HuH-7 (cell line): ENCODE data around the gene KAZN.

Source experiments
- DNase-seq: peaks from one replicate; pipeline ENCODE4 v3.0.0; 2011; ENCODE audit warnings: low spot score

Gene KAZN

GRCh38 chr1:14742181-14742980, 143.9 kb downstream of the KAZN start:
- no peak for DNase-seq

DNA sequence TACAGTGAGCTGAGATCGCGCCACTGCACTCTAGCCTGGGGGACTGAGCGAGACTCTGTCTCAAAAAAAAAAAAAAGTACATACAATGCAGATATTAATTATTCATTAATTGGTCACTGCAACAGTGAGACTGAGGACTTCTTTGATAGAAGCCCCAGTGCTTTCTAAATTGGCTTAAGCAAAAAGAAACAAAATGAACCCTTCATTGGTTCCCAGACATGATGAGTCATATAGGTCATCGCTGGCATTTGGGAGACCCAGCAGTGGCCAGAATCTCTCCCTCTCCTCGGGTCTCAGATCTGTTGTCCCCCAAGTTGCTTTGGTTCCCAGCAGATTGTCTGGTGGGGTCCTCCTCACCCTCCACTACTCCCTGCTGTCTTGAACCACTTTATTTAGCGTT, 144.9 kb downstream of the KAZN start:
- no peak for DNase-seq

DNA sequence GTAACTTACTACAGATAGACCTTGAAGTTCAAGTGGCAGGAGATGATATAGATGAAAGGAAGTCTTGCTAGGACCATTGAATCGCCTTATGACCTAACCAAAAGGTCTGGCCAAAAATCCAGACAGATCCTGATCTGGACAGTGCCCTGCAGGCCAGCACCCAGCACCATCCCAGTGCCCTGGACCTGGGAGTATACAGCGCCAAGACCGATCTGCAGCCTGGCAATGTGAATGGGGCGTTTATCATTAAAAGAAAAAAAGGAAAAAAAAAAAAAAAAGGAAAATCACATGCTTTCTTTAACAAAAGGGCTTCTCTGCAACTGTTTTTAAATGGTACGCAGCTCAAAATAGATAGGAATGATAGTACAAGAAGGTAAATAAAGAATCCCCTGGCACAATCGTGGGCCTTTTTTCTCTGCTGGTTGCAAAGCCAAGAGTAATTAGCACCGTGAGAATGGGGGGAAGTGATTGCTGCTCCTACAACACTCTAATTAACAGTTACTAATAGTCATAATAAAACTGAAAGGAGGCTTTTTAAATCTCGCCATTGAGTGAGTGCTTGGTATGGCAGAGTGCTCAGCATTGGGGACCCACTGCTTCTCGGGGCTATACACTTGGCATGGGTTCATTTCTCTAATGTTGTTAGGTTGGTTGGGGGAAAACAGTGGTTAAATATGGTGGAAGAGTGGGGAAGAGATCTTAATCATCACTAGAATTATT, 146.7 kb downstream of the KAZN start:
- no peak for DNase-seq

DNA sequence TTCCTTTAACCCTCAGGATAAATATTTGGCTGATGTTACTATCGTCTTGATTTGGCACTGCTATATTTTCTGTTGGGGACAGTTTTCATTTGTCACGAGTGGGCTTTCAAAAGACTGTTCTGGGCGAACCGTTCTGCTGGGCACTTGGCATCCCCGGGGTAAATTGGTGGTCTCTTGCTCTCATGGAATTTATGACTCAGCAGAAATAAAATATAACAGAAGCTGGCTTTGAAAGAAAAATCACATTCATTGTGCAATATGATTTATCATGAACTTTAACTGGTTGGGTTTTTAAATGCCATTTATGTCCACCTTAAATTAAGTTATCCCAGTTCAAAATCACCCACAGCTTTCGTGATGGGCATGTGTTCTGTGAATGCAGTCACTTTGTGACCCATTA, 147.3 kb downstream of the KAZN start:
- DNase-seq = no peak

DNA sequence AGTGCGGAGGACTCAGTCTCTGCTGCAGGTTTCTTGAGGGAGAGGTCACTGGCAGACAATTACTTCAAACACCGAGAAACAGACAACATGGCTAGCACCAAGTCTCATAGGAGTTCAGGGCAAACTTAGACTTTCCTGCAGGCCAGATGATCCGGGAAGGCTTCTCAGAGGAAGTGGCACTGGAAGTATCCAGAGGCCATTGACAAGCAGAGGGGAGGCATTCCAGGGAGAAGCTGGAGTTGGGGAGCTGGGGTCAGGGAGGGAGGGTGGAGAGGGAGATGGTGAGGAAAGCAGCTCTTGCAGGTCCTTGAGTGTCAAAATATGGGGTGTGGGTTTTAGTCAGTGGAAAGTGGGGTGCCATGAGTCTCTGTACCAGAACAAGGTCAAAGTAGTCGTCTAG, 147.9 kb downstream of the KAZN start:
- no peak for DNase-seq

DNA sequence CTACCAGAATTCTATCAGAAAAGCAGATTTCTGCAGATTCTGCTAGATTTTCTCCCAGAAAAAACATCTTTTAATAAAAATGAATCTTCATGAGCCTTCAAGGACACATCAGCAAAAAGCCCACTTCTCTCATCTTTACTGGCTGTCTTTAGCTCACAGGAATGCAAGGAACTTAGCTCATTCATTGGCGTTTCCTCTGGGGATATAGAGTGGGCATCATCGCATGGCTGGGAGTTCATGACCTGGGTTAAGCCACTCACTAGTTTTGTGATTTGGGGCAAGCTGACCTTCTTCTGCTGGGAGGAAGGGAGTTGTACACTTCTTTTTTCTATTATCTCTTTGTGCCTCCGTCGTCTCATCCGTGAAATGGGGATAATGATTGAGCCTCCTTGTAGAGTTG, 149.7 kb downstream of the KAZN start:
- DNase-seq = no peak

DNA sequence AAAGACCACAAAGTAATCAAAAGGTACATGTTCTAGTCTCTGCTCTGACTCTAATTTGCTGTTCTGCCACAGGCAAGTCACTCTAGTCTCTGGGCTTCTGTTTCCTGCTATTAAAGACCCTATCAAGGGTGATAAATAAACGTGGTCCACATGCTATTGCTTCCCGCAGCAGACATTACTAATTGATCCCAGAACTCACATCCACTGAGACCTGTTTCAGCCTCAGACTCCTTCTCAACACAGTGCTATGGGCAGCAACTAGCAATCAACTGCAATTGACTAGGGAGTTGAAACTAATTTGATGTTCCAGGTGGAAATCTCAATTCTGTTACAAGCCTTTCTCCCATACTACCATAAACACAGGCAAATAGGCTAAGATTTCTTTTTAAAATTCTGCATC, 150.5 kb downstream of the KAZN start:
- no peak for DNase-seq

- DNase-seq = no peak
These were observed 152.0 kb downstream of the KAZN start for GRCh38 chr1:14750490-14750889.

GRCh38 chr1:14755518-14756252, 157.2 kb downstream of the KAZN start:
- DNase-seq = no peak

DNA sequence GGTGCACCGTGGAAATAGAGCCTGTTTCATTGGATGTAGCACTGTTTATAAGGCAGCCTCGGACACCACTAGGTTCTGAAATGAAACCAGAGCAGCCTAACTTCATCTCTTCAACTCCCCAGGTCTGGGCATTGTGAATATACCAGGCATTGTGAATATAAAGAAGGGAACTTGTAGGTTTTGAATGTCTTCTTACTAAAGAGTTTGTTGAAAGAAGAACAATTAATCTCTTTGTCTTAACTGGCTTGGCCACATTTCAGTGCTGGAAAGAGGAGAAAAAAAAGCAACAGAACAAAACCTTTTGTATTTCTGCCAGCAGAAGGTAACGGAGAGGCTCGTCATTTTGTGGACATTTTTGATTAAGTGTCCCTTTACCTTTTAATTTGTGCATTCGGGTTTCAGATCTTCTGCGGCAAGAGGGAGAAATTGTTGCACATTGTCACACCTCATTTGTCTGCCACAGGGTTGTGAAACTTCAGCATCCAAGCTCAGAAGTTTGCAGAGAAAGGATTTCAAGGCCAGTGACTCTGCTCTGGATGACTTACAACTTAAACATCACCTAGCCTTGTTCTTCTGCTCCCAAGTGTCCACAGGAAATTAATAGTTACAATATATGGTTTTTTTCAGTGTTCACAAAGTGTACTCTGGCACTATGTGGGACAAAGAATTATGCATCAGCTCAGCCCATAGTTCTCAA, 158.3 kb downstream of the KAZN start:
- DNase-seq = no peak

DNA sequence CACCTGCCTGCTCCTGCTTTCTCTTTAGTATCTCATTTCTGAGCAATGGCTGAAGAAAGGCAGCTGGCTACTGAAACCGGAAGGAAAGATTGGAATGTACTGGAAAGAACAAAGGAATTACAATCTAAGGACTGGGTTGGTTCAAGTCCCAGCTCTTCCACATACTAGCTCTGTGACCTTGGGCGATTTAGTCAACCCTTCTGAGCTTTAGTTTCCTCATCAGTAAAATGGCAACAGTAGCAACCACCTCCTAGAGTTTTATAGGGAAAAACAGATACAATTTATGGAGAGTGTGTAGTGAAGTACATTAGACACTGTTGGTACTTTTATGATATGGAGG, 158.8 kb downstream of the KAZN start:
- no peak for DNase-seq

GRCh38 chr1:14759042-14759818, 160.7 kb downstream of the KAZN start:
- DNase-seq = no peak

DNA sequence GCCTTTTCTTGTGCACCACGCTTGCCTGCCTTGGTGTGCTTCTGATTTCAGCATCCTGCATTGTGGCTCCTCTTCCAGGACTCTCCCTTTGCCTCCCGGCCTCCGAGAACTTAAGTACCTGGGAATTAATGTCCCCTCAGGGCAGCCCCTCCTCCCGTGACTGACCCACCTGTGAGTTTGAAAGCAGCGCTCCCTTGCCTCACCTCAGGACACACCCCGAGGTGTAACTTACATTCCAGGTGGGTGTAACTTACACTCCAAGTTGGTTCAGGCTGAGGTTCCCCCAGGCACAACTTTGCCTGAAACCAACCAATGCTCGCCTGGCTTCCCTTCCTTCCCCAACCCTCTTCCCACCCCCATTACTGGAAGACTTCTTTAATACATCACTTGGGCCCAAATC, 161.4 kb downstream of the KAZN start:
- DNase-seq = no peak

GRCh38 chr1:14760780-14761179, 162.3 kb downstream of the KAZN start:
- DNase-seq = no peak

DNA sequence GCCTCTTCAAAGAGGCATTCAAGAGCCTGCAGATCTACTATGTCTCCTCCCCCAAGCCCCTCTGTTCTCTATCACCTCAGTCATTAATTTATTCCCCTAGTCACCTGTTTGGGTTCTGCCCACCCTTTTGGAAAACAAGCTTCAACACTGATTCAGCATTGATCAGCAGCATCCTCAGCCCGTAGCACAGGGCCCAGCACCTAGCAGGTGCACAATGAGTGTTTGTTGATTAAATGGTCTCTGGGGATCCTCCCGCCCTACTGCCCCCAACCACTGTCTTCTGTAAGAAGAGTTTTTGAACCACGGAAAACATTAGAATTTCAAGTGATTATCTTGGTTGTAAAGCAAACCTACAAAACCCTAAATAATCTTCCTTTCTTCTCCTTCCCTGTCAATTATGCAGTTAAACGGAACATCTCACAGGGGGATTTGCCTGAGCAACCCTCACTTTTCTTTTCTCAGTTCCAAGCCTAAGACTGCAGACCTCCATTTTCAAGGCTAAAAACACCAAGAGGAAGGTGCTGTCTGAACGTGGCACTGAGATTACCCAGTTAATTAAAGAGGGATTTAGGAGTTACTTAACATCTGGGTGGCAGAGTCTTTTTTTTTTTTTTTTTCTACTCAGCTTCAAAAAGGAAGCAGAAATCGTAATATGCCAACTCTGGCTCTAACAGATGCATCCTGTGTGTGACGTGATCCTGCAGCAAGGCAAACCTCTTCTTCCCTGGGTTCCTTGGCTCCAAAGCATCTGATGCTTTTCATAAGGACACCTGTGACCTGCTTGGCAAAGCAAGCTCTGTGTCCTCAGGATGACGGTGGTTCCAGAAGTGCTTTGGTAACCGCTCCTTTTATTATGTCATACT, 163.0 kb downstream of the KAZN start:
- no peak for DNase-seq

DNA sequence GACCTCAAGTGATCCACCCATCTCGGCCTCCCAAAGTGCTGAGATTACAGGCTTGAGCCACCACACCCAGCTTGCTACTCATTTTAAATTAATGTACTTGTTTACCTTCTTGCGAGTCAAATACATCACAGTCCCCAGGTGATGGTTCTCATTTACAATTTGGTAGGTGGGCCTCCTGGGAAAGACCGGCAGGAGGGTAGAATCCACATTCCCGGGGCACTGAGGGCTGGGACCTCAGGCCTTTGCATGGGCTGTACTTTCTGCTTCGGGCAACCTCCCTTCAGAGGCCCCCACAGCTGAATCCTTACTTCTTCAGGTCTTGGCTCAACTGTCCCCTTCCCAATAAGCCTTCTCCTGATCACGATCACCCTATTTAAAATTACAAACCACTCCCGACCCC, 165.5 kb downstream of the KAZN start:
- DNase-seq = no peak

- no peak for DNase-seq
These were observed 167.3 kb downstream of the KAZN start for GRCh38 chr1:14765773-14766172.

- no peak for DNase-seq
These were observed 168.6 kb downstream of the KAZN start for GRCh38 chr1:14767075-14767474.

DNA sequence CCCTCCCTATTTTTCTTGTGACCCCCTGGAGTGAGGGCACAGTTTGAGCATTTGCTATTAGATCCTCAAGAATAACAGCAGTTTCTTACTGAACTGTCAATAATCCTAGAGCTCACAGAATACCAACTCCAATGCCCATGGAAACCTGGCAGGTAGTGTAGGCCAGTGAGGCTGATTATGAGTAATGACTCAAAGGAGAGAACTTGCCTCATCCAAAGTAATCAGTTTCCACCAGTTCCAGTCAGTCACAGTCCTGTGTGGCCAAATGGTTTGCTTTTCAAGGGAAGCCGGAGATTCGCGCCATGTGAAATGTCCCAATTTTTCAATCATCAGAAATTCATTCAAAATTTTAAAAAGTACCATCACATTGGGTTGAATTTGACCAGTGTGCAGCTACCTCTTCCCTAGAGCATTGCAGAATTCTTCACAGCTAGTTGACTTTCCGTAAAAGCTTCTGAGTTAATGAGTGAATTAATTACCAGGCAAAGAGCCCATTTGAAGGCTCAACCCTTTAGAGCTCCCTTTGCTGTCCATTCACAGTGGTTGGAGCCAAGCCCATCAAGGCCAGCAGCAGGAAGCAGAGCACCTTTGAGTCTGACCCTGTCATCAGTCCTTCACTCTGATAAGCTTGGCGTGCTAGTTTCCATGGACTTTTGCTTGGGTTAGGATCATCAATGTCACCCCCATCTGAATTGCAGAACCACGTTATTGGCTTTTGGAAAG, 170.3 kb downstream of the KAZN start:
- no peak for DNase-seq
